A549 (cell line): ENCODE measurements around the gene SLC25A34. TPM values are rescaled to one million over a fixed set of nuclear protein-coding genes. Genes with fewer than 3 reads are reported as not detected.

Experiments used
- ATAC-seq, 2 experiments: fragments of 200-7000 bp in 1 of 2; fragments of >200 bp in 1 of 2; cut with Nextera tagmentation in 1 of 2; cut with Tn5 transposase in 1 of 2; 3 replicates each; pipeline versions ENCODE4 v1.8.0 to v1.9.1; 2018 to 2020; ENCODE audit warnings: mild to moderate bottlenecking in 1 of 2, moderate library complexity in 1 of 2
- CTCF ChIA-PET: fragments of 300-600 bp; sonication (Branson Sonifier 250); formaldehyde crosslinking; extraction: SDS; loops from one replicate; lab custom pipeline; 2021; ENCODE audit warnings: antibody characterized with exemption, inconsistent platforms; lab: Yijun Ruan, JAX
- POLR2A ChIA-PET: fragments of 350-600 bp; formaldehyde crosslinking; extraction: SDS; loops from one replicate; lab custom pipeline; 2021; ENCODE audit warnings: antibody characterized with exemption, inconsistent platforms; lab: Yijun Ruan, JAX
- DNase-seq, 2 experiments: peaks; one replicate each; pipeline versions ENCODE4 v3.0.0 to v3.0.0-alpha.2; 2011 to 2016; ENCODE audit warnings: low read depth in 1 of 2, low spot score in 1 of 2
- FAIRE-seq: peaks from 2 replicates; lab custom pipeline; 2011; peaks lifted over from hg19 to GRCh38; lab: Jason Lieb, UNC
- H3K27ac ChIP-seq, 2 experiments: fragments of >200 bp; sonication (Bioruptor Twin); formaldehyde crosslinking; 3 replicates each; pipeline ENCODE4 v1.5.1; 2016 to 2017
- H3K4me1 ChIP-seq: fragments of >200 bp; sonication (Bioruptor Twin); formaldehyde crosslinking; 3 replicates; pipeline ENCODE4 v1.6.1; 2016
- H3K4me2 ChIP-seq: fragments of >200 bp; sonication (Bioruptor Twin); formaldehyde crosslinking; 3 replicates; pipeline ENCODE4 v1.6.1; 2016
- H3K4me3 ChIP-seq: fragments of >200 bp; sonication (Bioruptor Twin); formaldehyde crosslinking; 3 replicates; pipeline ENCODE4 v1.5.1; 2016
- H3K9me3 ChIP-seq: fragments of >200 bp; sonication (Bioruptor Twin); formaldehyde crosslinking; 3 replicates; pipeline ENCODE4 v1.6.1; 2016
- BCL3 ChIP-seq: fragments of >200 bp; sonication (Bioruptor Twin); formaldehyde crosslinking; IDR thresholded peaks from 3 replicates; pipeline ENCODE4 v1.6.1; 2016
- CEBPB ChIP-seq, 2 experiments: fragments of >200 bp in 1 of 2; sonication (Bioruptor Twin) in 1 of 2; formaldehyde crosslinking in 1 of 2; IDR thresholded peaks; 2 replicates each; pipeline ENCODE4 v1.6.1; 2012 to 2016
- CHD2 ChIP-seq: fragments of 150-350 bp; IDR thresholded peaks from 2 replicates; pipeline ENCODE4 v1.6.1; 2014; ENCODE audit warnings: low read length; ENCODE audit not compliant: partially characterized antibody
- CTCF ChIP-seq: fragments of >200 bp; sonication (Bioruptor Twin); formaldehyde crosslinking; IDR thresholded peaks from 3 replicates; pipeline ENCODE4 v1.5.1; 2016
- E2F6 ChIP-seq: IDR thresholded peaks from 2 replicates; pipeline ENCODE4 v1.6.1; 2012; ENCODE audit warnings: low read depth, borderline replicate concordance
- EHF ChIP-seq: fragments of 250-450 bp; sonication (Bioruptor Pico); IDR thresholded peaks from 2 replicates; pipeline ENCODE4 v1.5.0; 2020; ENCODE audit warnings: mild to moderate bottlenecking
- ELK1 ChIP-seq: fragments of 150-350 bp; IDR thresholded peaks from 2 replicates; pipeline ENCODE4 v1.6.1; 2014; ENCODE audit warnings: low read depth, mild to moderate bottlenecking, low read length
- EP300 ChIP-seq, 2 experiments: fragments of >200 bp; sonication (Bioruptor Twin); formaldehyde crosslinking; IDR thresholded peaks; 2 replicates in 1 of 2; 3 replicates in 1 of 2; pipeline ENCODE4 v1.6.1; 2016 to 2017
- FOSB ChIP-seq: fragments of 250-450 bp; sonication (Bioruptor Pico); IDR thresholded peaks from 2 replicates; pipeline ENCODE4 v1.5.0; 2020; ENCODE audit warnings: mild to moderate bottlenecking, moderate library complexity
- FOSL2 ChIP-seq, 2 experiments: fragments of 450-650 bp in 1 of 2; fragments of >200 bp in 1 of 2; sonication (Bioruptor Twin) in 1 of 2; formaldehyde crosslinking; IDR thresholded peaks; 2 replicates each; pipeline versions ENCODE4 v1.5.0 to v1.6.1; 2016 to 2020; ENCODE audit warnings: mild to moderate bottlenecking in 1 of 2, moderate library complexity in 1 of 2
- FOXS1 ChIP-seq: fragments of 250-450 bp; sonication (Bioruptor Pico); IDR thresholded peaks from 2 replicates; pipeline ENCODE4 v1.5.0; 2020; ENCODE audit warnings: mild to moderate bottlenecking, moderate library complexity
- GATA3 ChIP-seq: IDR thresholded peaks from 2 replicates; pipeline ENCODE4 v1.6.1; 2012; ENCODE audit warnings: borderline replicate concordance
- HDAC2 ChIP-seq: fragments of 200-600 bp; sonication (generic); IDR thresholded peaks from 2 replicates; pipeline ENCODE4 v1.6.1; 2016
- HES2 ChIP-seq: fragments of >200 bp; sonication (Bioruptor Twin); formaldehyde crosslinking; IDR thresholded peaks from 2 replicates; pipeline ENCODE4 v1.6.1; 2016
- HEYL ChIP-seq: fragments of 250-450 bp; sonication (Bioruptor Pico); IDR thresholded peaks from 2 replicates; pipeline ENCODE4 v1.8.0; 2021; ENCODE audit warnings: mild to moderate bottlenecking, moderate library complexity
- HOXB13 ChIP-seq: fragments of 250-450 bp; sonication (Bioruptor Pico); IDR thresholded peaks from 2 replicates; pipeline ENCODE4 v1.5.0; 2020; ENCODE audit warnings: low read depth, mild to moderate bottlenecking, moderate library complexity
- KDM1A ChIP-seq: fragments of 200-600 bp; sonication (generic); IDR thresholded peaks from 2 replicates; pipeline ENCODE4 v1.6.1; 2016; ENCODE audit warnings: low read depth, mild to moderate bottlenecking
- KDM5A ChIP-seq: fragments of 200-600 bp; sonication (generic); IDR thresholded peaks from 2 replicates; pipeline ENCODE4 v1.6.1; 2016; ENCODE audit warnings: antibody characterized with exemption, mild to moderate bottlenecking
- MAFK ChIP-seq: fragments of 450-650 bp; IDR thresholded peaks from 2 replicates; pipeline ENCODE4 v1.6.1; 2014; ENCODE audit not compliant: partially characterized antibody
- NFE2L2 ChIP-seq: fragments of 150-350 bp; conservative IDR thresholded peaks from 2 replicates; pipeline ENCODE4 v1.6.1; 2014; ENCODE audit warnings: low read length
- NPAS2 ChIP-seq: fragments of 250-450 bp; sonication (Bioruptor Pico); IDR thresholded peaks from 2 replicates; pipeline ENCODE4 v1.8.0; 2022; ENCODE audit warnings: mild to moderate bottlenecking, moderate library complexity, borderline replicate concordance
- NR3C1 ChIP-seq: fragments of >200 bp; sonication (Bioruptor Twin); formaldehyde crosslinking; IDR thresholded peaks from 3 replicates; pipeline ENCODE4 v1.6.1; 2017
- PHF8 ChIP-seq: fragments of 200-600 bp; sonication (generic); IDR thresholded peaks from 2 replicates; pipeline ENCODE4 v1.6.1; 2016; ENCODE audit warnings: low read depth, mild to moderate bottlenecking, antibody characterized with exemption, moderate library complexity, borderline replicate concordance
- POLR2A ChIP-seq: IDR thresholded peaks from 2 replicates; pipeline ENCODE4 v1.6.1; 2012; ENCODE audit warnings: mild to moderate bottlenecking, low read length
- POLR2AphosphoS2 ChIP-seq: conservative IDR thresholded peaks from 2 replicates; pipeline ENCODE4 v1.6.1; 2012; ENCODE audit warnings: low read length, improper control_type of control experiment, inconsistent platforms
- RARB ChIP-seq: fragments of 250-450 bp; sonication (Bioruptor Pico); IDR thresholded peaks from 2 replicates; pipeline ENCODE4 v1.8.0; 2021; ENCODE audit warnings: mild to moderate bottlenecking, moderate library complexity
- RCOR1 ChIP-seq: fragments of 150-350 bp; IDR thresholded peaks from 2 replicates; pipeline ENCODE4 v1.6.1; 2014; ENCODE audit warnings: antibody characterized with exemption, low read length, low read depth
- RNF2 ChIP-seq: fragments of 200-600 bp; sonication (generic); IDR thresholded peaks from 2 replicates; pipeline ENCODE4 v1.6.1; 2016; ENCODE audit warnings: low read depth, mild to moderate bottlenecking, antibody characterized with exemption, moderate library complexity, borderline replicate concordance
- SREBF2 ChIP-seq: fragments of 450-650 bp; IDR thresholded peaks from 2 replicates; pipeline ENCODE4 v1.6.1; 2014; ENCODE audit warnings: mild to moderate bottlenecking, moderate library complexity
- TP53 ChIP-seq: fragments of 250-450 bp; sonication (Bioruptor Pico); IDR thresholded peaks from 2 replicates; pipeline ENCODE4 v1.5.0; 2021; ENCODE audit warnings: mild to moderate bottlenecking, moderate library complexity
- ZNF302 ChIP-seq: fragments of 250-450 bp; sonication (Bioruptor Pico); IDR thresholded peaks from 2 replicates; pipeline ENCODE4 v1.9.0; 2021; ENCODE audit warnings: inconsistent platforms, mild to moderate bottlenecking, moderate library complexity
- WGBS: methylation state at CpG from one replicate; pipeline ENCODE4 v1.1.6; 2017; ENCODE audit errors: missing lambda C conversion rate; 5-methylcytosine and 5-hydroxymethylcytosine counted together
- polyA plus RNA-seq, 4 experiments: library from polyadenylated mRNA; depleted of rRNA in 3 of 4; stranded (reverse); fragments of >200 nt; fragmentation: RNase III in 1 of 4; extraction: RNeasy Plus Mini Kit Qiagen cat#74134 plus additional on column Dnase treatment in 1 of 4; gene quantifications; 2 replicates in 3 of 4; 3 replicates in 1 of 4; pipeline ENCODE4 v1.2.3, GENCODE V29; 2011 to 2017

Gene SLC25A34
- polyA plus RNA-seq, 2 of the 4 experiments (the other 2 are of a cell fraction), result 0.12 to 0.19 TPM

- no peak overlapping the region for H3K4me3 ChIP-seq
- ATAC-seq (no peak), FAIRE-seq (no peak)
- WGBS, result 85% methylated on average over 17 of the region's 21 CpGs
- no peak for TF ChIP-seq NFE2L2
- no peak for TF ChIP-seq ZNF302 (CRISPR knock-in tag)
- no peak for TF ChIP-seq FOXS1 (CRISPR knock-in tag)
- TF ChIP-seq RNF2, result no peak
- TF ChIP-seq EHF (CRISPR knock-in tag), result no peak
- no peak for TF ChIP-seq FOSL2 (IDR thresholded peaks at IDR 0.05)
- TF ChIP-seq FOSL2 (CRISPR knock-in tag; IDR thresholded peaks at IDR 0.05), result no peak
- no peak for TF ChIP-seq MAFK
- no peak for TF ChIP-seq HES2
- no peak for TF ChIP-seq BCL3
- TF ChIP-seq EP300 (IDR thresholded peaks at IDR 0.05), result no peak
- TF ChIP-seq HOXB13, result no peak
- no peak for TF ChIP-seq HEYL (CRISPR knock-in tag)
- no peak for TF ChIP-seq CEBPB (IDR thresholded peaks at IDR 0.05)
- TF ChIP-seq PHF8, result no peak
- no peak for TF ChIP-seq FOSB
- TF ChIP-seq NPAS2, result no peak
- no peak for TF ChIP-seq RARB (CRISPR knock-in tag)
- TF ChIP-seq, all 56 proteins: peak for 0
- CTCF ChIA-PET, result interaction anchor here (1.1 to 1.5 kb wide), 2 partner anchors 15 to 20 kb away, joined by 4 to 7 read pairs; no protein-coding TSS in a partner anchor
- H3K9me3 ChIP-seq, result no peaks in the 10 kb centered on the region
- peak overlapping the region in 1 of 2 experiments; percentile 99; a peak in 2 of 6 replicates for H3K27ac ChIP-seq
- peak overlapping the region; percentile 33; the same call in 2 of the 3 replicates for H3K4me2 ChIP-seq
- peaks cover 46% of the 10 kb centered on the region for H3K4me1 ChIP-seq
- no peak for DNase-seq
- POLR2A ChIA-PET, result no interaction called here
Measured at GRCh38 chr1:15756143-15757015, 20.3 kb downstream of the SLC25A34 start.

DNA sequence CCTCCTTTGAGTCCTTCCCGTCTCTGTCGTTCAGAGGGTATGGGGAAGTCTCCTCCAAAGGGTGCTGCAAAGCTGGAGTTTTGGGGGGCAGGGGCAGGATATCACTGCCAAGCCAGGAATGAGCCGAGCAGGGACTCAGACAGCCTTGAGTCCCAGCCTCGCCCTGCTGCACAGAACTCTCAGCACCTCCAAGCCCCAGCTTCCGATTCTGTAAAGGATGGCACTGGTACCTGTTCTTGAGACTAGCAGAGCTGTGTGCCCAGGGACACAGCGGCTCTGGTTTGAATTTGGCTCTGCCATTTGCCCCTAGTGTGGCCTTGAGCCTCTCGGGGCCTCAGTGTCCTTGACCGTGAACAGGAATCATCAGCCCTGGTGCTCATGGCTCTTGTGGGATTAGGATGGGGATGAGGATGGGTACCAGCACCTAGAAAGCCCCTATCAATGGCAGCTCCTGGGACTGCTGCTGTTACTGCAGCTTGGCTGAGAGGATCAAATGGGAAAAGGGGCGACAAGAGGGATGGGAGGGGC, 21.0 kb downstream of the SLC25A34 start:
- ATAC-seq (peak in 1 of 2 experiments; percentile 3; a peak in 1 of 6 replicates), FAIRE-seq (no peak), DNase-seq (no peak)
- 92% methylated on average over 6 of the region's 9 CpGs for WGBS
- ChIA-PET POLR2A (no interaction called here), CTCF (interaction anchor here (0.9 to 1.5 kb wide), 2 partner anchors 16 to 139 kb away, joined by 3 to 7 read pairs; no protein-coding TSS in a partner anchor)
- Histone ChIP-seq H3K4me1 (peaks cover 46% of the 10 kb centered on the region), H3K9me3 (no peaks in the 10 kb centered on the region), H3K4me2 (no peak overlapping the region; the same call in 2 of the 3 replicates), H3K27ac (peak overlapping the region; percentile 24 to 99; a peak in 3 of 6 replicates), H3K4me3 (no peak overlapping the region)
- TF ChIP-seq E2F6 (no peak), RCOR1 (no peak), CHD2 (no peak), POLR2A (no peak), TP53 (CRISPR knock-in tag) (no peak), KDM1A (no peak), HOXB13 (no peak), FOSL2 (IDR thresholded peaks at IDR 0.05) (no peak), FOSL2 (CRISPR knock-in tag; IDR thresholded peaks at IDR 0.05) (no peak), HDAC2 (no peak), CTCF (no peak), CEBPB (IDR thresholded peaks at IDR 0.05) (no peak), SREBF2 (no peak), PHF8 (no peak), KDM5A (no peak), NPAS2 (no peak), POLR2AphosphoS2 (no peak), GATA3 (no peak), ELK1 (no peak), NR3C1 (no peak)
